Fibroblast of lung (primary cell): ENCODE results near the gene PTPN13. TPM values are rescaled to one million over a fixed set of nuclear protein-coding genes. Genes with fewer than 3 reads are reported as not detected.

Experiments used
- DNase-seq, 2 donors: peaks; one replicate each; pipeline versions ENCODE4 v3.0.0 to v3.0.0-alpha.2; 2010; ENCODE audit warnings: low read depth in 2 of 2
- H2AFZ ChIP-seq: 2 replicates; pipeline ENCODE4 v1.5.1; 2012; ENCODE audit warnings: low read length, control low read depth, inconsistent platforms
- H3K27ac ChIP-seq: 2 replicates; pipeline ENCODE4 v1.5.1; 2011; ENCODE audit warnings: low read length, control low read depth; ENCODE audit not compliant: insufficient read depth
- H3K27me3 ChIP-seq: 2 replicates; pipeline ENCODE4 v1.5.1; 2011; ENCODE audit warnings: mild to moderate bottlenecking, low read length; ENCODE audit not compliant: control insufficient read depth, insufficient read depth
- H3K36me3 ChIP-seq: 2 replicates; pipeline ENCODE4 v1.5.1; 2011; ENCODE audit warnings: low read length; ENCODE audit not compliant: control insufficient read depth, insufficient read depth
- H3K4me1 ChIP-seq: 2 replicates; pipeline ENCODE4 v1.5.1; 2011; ENCODE audit warnings: low read length; ENCODE audit not compliant: control insufficient read depth, insufficient read depth; ENCODE audit errors: extremely low read depth
- H3K4me2 ChIP-seq: 2 replicates; pipeline ENCODE4 v1.5.1; 2011; ENCODE audit warnings: low read length, control low read depth; ENCODE audit not compliant: insufficient read depth; ENCODE audit errors: extremely low read depth
- H3K4me3 ChIP-seq, 4 experiments: fragments of 200-600 bp in 1 of 4; sonication (generic) in 1 of 4; replicated peaks in 1 of 4; 2 replicates each; pipeline ENCODE4 v1.5.1; 2011 to 2016; ENCODE audit warnings: low read length in 4 of 4, low read depth in 3 of 4, mild to moderate bottlenecking in 3 of 4, control low read depth in 2 of 4, inconsistent platforms in 1 of 4, mixed read lengths in 1 of 4; ENCODE audit not compliant: insufficient read depth in 1 of 4; ENCODE audit errors: control extremely low read depth in 1 of 4
- H3K79me2 ChIP-seq: 2 replicates; pipeline ENCODE4 v1.5.1; 2012; ENCODE audit warnings: mild to moderate bottlenecking, low read length, inconsistent platforms; ENCODE audit not compliant: control insufficient read depth, insufficient read depth
- H3K9ac ChIP-seq: 2 replicates; pipeline ENCODE4 v1.5.1; 2011; ENCODE audit warnings: mild to moderate bottlenecking, low read length, control low read depth; ENCODE audit not compliant: insufficient read depth
- H3K9me3 ChIP-seq: 2 replicates; pipeline ENCODE4 v1.5.1; 2012; ENCODE audit warnings: low read depth, low read length; ENCODE audit not compliant: control insufficient read depth, insufficient read depth
- H4K20me1 ChIP-seq: 2 replicates; pipeline ENCODE4 v1.5.1; 2011; ENCODE audit warnings: low read length; ENCODE audit not compliant: control insufficient read depth, insufficient read depth; ENCODE audit errors: extremely low read depth
- EZH2 ChIP-seq: IDR thresholded peaks from 2 replicates; pipeline ENCODE4 v1.5.1; 2012; ENCODE audit warnings: low read length, control low read depth, mild to moderate bottlenecking; ENCODE audit errors: missing control alignments
- polyA plus RNA-seq, 2 donors: library from polyadenylated mRNA; depleted of rRNA in 1 of 2; stranded (reverse) in 1 of 2; unstranded in 1 of 2; fragments of >200 nt; gene quantifications; 2 replicates each; pipeline ENCODE4 v1.2.1, GENCODE V29; 2011 to 2012; ENCODE audit warnings: missing spikeins in 1 of 2
- total RNA-seq: library from RNA; depleted of rRNA; stranded (reverse); fragments of >200 nt; gene quantifications from 2 replicates; pipeline ENCODE4 v1.2.1, GENCODE V29; 2014
- TF ChIP-seq, protein P1 (sequence below), 2 donors: IDR thresholded peaks in 1 of 2; conservative IDR thresholded peaks in 1 of 2; 1 replicate in 1 of 2; 2 replicates in 1 of 2; pipeline ENCODE4 v1.5.1; 2011 to 2012; ENCODE audit warnings: low read length in 2 of 2, control low read depth in 1 of 2, inconsistent platforms in 1 of 2, low read depth in 1 of 2, mild to moderate bottlenecking in 1 of 2

Gene PTPN13
- total and polyA plus RNA-seq, 2 donors (not counting 1 experiment from before 2014, with no cell fraction given): 16.5 to 136 TPM

DNA sequence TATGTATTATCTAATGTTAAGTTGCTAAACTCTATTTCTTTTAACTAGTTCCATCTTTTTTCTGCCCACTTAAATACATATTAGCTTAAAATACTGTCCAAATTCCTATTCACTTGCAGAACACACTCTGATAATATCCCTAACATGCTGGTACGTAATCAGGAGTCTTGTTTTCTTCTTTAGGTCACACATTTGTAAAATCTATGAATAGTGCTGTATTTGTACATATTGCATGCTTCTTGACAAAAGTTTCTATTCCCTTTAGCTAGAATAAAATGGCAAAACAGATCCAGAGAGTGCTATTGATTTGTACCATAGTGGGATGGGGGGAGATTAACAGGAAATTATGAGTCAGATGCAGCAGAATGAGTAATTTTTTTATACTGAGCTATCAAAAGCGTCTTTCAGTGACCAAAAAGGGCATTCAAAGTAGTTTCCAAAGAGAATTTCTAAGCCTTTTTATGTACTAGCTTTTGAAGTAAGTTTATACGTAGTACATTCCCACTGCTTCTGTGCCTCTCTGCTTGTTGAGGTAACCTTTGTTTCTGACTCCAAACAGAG is 126.5 kb downstream of the PTPN13 start:
- H3K27ac ChIP-seq: no peak overlapping the region
- no peak overlapping the region for H3K4me2 ChIP-seq
- no peaks in the 10 kb centered on the region for H4K20me1 ChIP-seq
- no peaks in the 10 kb centered on the region for H3K27me3 ChIP-seq
- H2AFZ ChIP-seq: no peak overlapping the region
- DNase-seq: peak; percentile 17 to 61
- peaks cover 1% of the 10 kb centered on the region for H3K36me3 ChIP-seq
- H3K9me3 ChIP-seq: no peaks in the 10 kb centered on the region
- H3K79me2 ChIP-seq: no peaks in the 10 kb centered on the region
- H3K9ac ChIP-seq: no peak overlapping the region
- TF ChIP-seq, protein P1, sequence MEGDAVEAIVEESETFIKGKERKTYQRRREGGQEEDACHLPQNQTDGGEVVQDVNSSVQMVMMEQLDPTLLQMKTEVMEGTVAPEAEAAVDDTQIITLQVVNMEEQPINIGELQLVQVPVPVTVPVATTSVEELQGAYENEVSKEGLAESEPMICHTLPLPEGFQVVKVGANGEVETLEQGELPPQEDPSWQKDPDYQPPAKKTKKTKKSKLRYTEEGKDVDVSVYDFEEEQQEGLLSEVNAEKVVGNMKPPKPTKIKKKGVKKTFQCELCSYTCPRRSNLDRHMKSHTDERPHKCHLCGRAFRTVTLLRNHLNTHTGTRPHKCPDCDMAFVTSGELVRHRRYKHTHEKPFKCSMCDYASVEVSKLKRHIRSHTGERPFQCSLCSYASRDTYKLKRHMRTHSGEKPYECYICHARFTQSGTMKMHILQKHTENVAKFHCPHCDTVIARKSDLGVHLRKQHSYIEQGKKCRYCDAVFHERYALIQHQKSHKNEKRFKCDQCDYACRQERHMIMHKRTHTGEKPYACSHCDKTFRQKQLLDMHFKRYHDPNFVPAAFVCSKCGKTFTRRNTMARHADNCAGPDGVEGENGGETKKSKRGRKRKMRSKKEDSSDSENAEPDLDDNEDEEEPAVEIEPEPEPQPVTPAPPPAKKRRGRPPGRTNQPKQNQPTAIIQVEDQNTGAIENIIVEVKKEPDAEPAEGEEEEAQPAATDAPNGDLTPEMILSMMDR (conservative IDR thresholded peaks at IDR 0.05 in 1 of 2, IDR thresholded peaks at IDR 0.05 in 1 of 2; ENCODE audit: low read depth in 1 of 2, low read length in 2 of 2): no peak
- no peak for TF ChIP-seq EZH2
- no peaks in the 10 kb centered on the region for H3K4me1 ChIP-seq
- H3K4me3 ChIP-seq: no peak overlapping the region

GRCh38 chr4:86721412-86721811 is 127.3 kb downstream of the PTPN13 start:
- H3K9ac ChIP-seq: no peak overlapping the region
- TF ChIP-seq, protein P1 (conservative IDR thresholded peaks at IDR 0.05 in 1 of 2, IDR thresholded peaks at IDR 0.05 in 1 of 2; ENCODE audit: low read depth in 1 of 2, low read length in 2 of 2): no peak
- TF ChIP-seq EZH2: no peak
- H3K4me2 ChIP-seq: no peak overlapping the region
- no peaks in the 10 kb centered on the region for H3K79me2 ChIP-seq
- no peak overlapping the region for H3K27ac ChIP-seq
- no peaks in the 10 kb centered on the region for H3K27me3 ChIP-seq
- DNase-seq: no peak
- no peaks in the 10 kb centered on the region for H3K4me1 ChIP-seq
- no peak overlapping the region for H2AFZ ChIP-seq
- no peak overlapping the region for H3K4me3 ChIP-seq
- no peaks in the 10 kb centered on the region for H4K20me1 ChIP-seq
- peaks cover 1% of the 10 kb centered on the region for H3K36me3 ChIP-seq
- no peaks in the 10 kb centered on the region for H3K9me3 ChIP-seq

- no peaks in the 10 kb centered on the region for H3K9me3 ChIP-seq
- no peak overlapping the region for H3K9ac ChIP-seq
- H3K4me1 ChIP-seq: no peaks in the 10 kb centered on the region
- H3K79me2 ChIP-seq: no peaks in the 10 kb centered on the region
- H3K27me3 ChIP-seq: no peaks in the 10 kb centered on the region
- no peak overlapping the region for H3K27ac ChIP-seq
- no peak for TF ChIP-seq EZH2
- TF ChIP-seq, protein P1 (conservative IDR thresholded peaks at IDR 0.05 in 1 of 2, IDR thresholded peaks at IDR 0.05 in 1 of 2; ENCODE audit: low read depth in 1 of 2, low read length in 2 of 2): no peak
- H2AFZ ChIP-seq: no peak overlapping the region
- no peaks in the 10 kb centered on the region for H4K20me1 ChIP-seq
- H3K4me2 ChIP-seq: no peak overlapping the region
- H3K4me3 ChIP-seq: no peak overlapping the region
- DNase-seq: no peak
- peaks cover 2% of the 10 kb centered on the region for H3K36me3 ChIP-seq
Observed at GRCh38 chr4:86730310-86730709, 136.2 kb downstream of the PTPN13 start.
